Glutamatergic neuron (in vitro differentiated cells): ENCODE data around the gene CNTNAP2. TPM values are rescaled to one million over a fixed set of nuclear protein-coding genes. Genes with fewer than 3 reads are reported as not detected.

Experiments
- DNase-seq: peaks from one replicate; pipeline ENCODE4 v3.0.0; 2022
- H3K27ac Mint-ChIP-seq: one replicate; pipeline ENCODE4 v1.8.0; 2020; ENCODE audit warnings: mild to moderate bottlenecking, mixed read lengths, inconsistent platforms; ENCODE audit not compliant: unreplicated experiment
- H3K27me3 Mint-ChIP-seq: one replicate; pipeline ENCODE4 v1.8.0; 2020; ENCODE audit warnings: mild to moderate bottlenecking, moderate library complexity, mixed read lengths, inconsistent platforms; ENCODE audit not compliant: unreplicated experiment
- H3K36me3 Mint-ChIP-seq: one replicate; pipeline ENCODE4 v1.8.0; 2020; ENCODE audit warnings: mild to moderate bottlenecking, mixed read lengths, inconsistent platforms; ENCODE audit not compliant: unreplicated experiment
- H3K4me1 Mint-ChIP-seq: one replicate; pipeline ENCODE4 v1.8.0; 2020; ENCODE audit warnings: mild to moderate bottlenecking, low read depth, mixed read lengths, inconsistent platforms; ENCODE audit not compliant: unreplicated experiment
- H3K4me3 Mint-ChIP-seq: one replicate; pipeline ENCODE4 v1.8.0; 2020; ENCODE audit warnings: mild to moderate bottlenecking, mixed read lengths, inconsistent platforms; ENCODE audit not compliant: unreplicated experiment
- H3K9me3 Mint-ChIP-seq: one replicate; pipeline ENCODE4 v1.8.0; 2020; ENCODE audit warnings: mild to moderate bottlenecking, moderate library complexity, mixed read lengths, inconsistent platforms; ENCODE audit not compliant: unreplicated experiment
- total RNA-seq: library from RNA; stranded (reverse); fragmentation: NEBNext Ultra II Directional; extraction: Animal tissue kit (Norgen Biotek cat#: 25700); gene quantifications from one replicate; pipeline ENCODE4 v1.2.1, GENCODE V29; 2021; ENCODE audit not compliant: unreplicated experiment
- TF ChIP-seq, protein P1 (sequence below): fragments of 200-600 bp; sonication (generic); IDR thresholded peaks from one replicate; pipeline ENCODE4 v1.5.0; 2021; ENCODE audit not compliant: partially characterized antibody, unreplicated experiment

CNTNAP2 gene
- total RNA-seq, 1 donor from 2014 or later: 25.8 TPM

- H3K4me1 Mint-ChIP-seq: no peaks in the 10 kb centered on the region
- no peak overlapping the region for H3K4me3 Mint-ChIP-seq
- no peak for DNase-seq
- H3K36me3 Mint-ChIP-seq: no peaks in the 10 kb centered on the region
- H3K27me3 Mint-ChIP-seq: no peaks in the 10 kb centered on the region
- H3K9me3 Mint-ChIP-seq: no peaks in the 10 kb centered on the region
- H3K27ac Mint-ChIP-seq: no peak overlapping the region
- TF ChIP-seq, protein P1, sequence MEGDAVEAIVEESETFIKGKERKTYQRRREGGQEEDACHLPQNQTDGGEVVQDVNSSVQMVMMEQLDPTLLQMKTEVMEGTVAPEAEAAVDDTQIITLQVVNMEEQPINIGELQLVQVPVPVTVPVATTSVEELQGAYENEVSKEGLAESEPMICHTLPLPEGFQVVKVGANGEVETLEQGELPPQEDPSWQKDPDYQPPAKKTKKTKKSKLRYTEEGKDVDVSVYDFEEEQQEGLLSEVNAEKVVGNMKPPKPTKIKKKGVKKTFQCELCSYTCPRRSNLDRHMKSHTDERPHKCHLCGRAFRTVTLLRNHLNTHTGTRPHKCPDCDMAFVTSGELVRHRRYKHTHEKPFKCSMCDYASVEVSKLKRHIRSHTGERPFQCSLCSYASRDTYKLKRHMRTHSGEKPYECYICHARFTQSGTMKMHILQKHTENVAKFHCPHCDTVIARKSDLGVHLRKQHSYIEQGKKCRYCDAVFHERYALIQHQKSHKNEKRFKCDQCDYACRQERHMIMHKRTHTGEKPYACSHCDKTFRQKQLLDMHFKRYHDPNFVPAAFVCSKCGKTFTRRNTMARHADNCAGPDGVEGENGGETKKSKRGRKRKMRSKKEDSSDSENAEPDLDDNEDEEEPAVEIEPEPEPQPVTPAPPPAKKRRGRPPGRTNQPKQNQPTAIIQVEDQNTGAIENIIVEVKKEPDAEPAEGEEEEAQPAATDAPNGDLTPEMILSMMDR: no peak
Measured at GRCh38 chr7:146639291-146639690, 522.7 kb downstream of the CNTNAP2 start.

- no peaks in the 10 kb centered on the region for H3K9me3 Mint-ChIP-seq
- H3K4me3 Mint-ChIP-seq: no peak overlapping the region
- no peaks in the 10 kb centered on the region for H3K4me1 Mint-ChIP-seq
- no peaks in the 10 kb centered on the region for H3K36me3 Mint-ChIP-seq
- H3K27me3 Mint-ChIP-seq: no peaks in the 10 kb centered on the region
- H3K27ac Mint-ChIP-seq: no peak overlapping the region
- no peak for DNase-seq
- TF ChIP-seq, protein P1: no peak
Measured at GRCh38 chr7:146641491-146641890, 524.9 kb downstream of the CNTNAP2 start.

GRCh38 chr7:146645383-146645976, 528.9 kb downstream of the CNTNAP2 start:
- Mint-ChIP-seq H3K27me3 (no peaks in the 10 kb centered on the region), H3K9me3 (no peaks in the 10 kb centered on the region), H3K27ac (no peak overlapping the region), H3K4me1 (no peaks in the 10 kb centered on the region), H3K4me3 (no peak overlapping the region), H3K36me3 (no peaks in the 10 kb centered on the region)
- TF ChIP-seq, protein P1: no peak
- no peak for DNase-seq

DNA sequence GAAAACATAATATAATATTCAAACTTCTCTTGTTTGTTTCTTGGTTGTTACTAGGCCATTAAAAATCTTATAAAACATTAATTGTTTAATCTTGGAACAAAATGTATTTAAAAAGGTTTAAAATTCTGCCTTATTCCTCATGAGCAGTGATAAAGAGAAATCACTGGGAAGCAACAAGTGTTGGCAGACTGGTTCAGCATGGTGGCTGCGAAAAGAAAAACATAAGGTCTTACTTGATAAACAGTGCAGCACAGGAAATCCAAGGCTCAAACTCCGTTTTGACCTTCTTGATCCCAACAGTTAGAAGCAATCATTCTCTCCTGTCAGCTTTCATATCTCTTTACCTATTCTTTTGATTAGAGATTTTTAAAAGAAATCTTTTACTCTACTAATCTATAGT, 530.8 kb downstream of the CNTNAP2 start:
- Mint-ChIP-seq H3K36me3 (no peaks in the 10 kb centered on the region), H3K27ac (no peak overlapping the region), H3K9me3 (no peaks in the 10 kb centered on the region)

DNA sequence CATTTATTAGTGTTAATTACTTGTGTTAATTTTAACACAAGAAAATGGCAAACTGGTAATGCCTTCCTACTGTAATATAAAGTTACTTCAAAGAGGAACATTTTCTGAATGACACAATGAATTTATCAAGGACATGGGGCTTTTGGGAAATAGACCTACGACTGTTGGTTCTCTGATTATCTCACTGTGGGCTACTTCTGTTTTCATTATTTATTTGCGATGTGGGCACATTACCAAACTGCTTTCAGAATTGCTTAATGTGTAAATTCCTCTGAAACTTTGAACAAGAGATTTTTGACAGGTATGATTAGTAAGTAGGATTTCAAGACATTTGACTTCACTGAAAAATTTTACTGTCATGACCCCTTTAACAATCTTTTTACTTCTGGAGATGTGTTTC, 535.6 kb downstream of the CNTNAP2 start:
- no peak for DNase-seq
- Mint-ChIP-seq H3K36me3 (no peaks in the 10 kb centered on the region), H3K27ac (no peak overlapping the region), H3K27me3 (no peaks in the 10 kb centered on the region), H3K9me3 (no peaks in the 10 kb centered on the region), H3K4me1 (no peaks in the 10 kb centered on the region), H3K4me3 (no peak overlapping the region)
- TF ChIP-seq, protein P1: no peak

More for the DNA sequence above, 530.8 kb downstream of the CNTNAP2 start:
- Mint-ChIP-seq H3K4me3 (no peak overlapping the region), H3K4me1 (no peaks in the 10 kb centered on the region), H3K27me3 (no peaks in the 10 kb centered on the region)
- DNase-seq: no peak
- TF ChIP-seq, protein P1: no peak
